Pancreas (tissue), 10 donors: ENCODE data around the gene KIAA0825. TPM values are rescaled to one million over a fixed set of nuclear protein-coding genes. Genes with fewer than 3 reads are reported as not detected.

Experiments
- ATAC-seq, 4 donors: fragments of 200-7000 bp; cut with Tn5 transposase; one replicate each; pipeline versions ENCODE4 v1.8.0 to v1.9.1; 2020; ENCODE audit warnings: mild to moderate bottlenecking in 4 of 4, moderate library complexity in 4 of 4
- DNase-seq, 6 donors: peaks; one replicate each; pipeline ENCODE4 v3.0.0-alpha.2; 2020
- FAIRE-seq: peaks from 2 replicates; lab custom pipeline; 2012; peaks lifted over from hg19 to GRCh38; lab: Jason Lieb, UNC
- H3K27ac ChIP-seq, 4 donors: fragments of 200-600 bp; sonication (generic); 1 replicate in 3 of 4; 2 replicates in 1 of 4; pipeline versions ENCODE4 v1.5.0 to v1.8.0; 2020
- H3K27me3 ChIP-seq, 4 donors: fragments of 200-600 bp; one replicate each; pipeline ENCODE4 v1.8.0; 2021
- H3K36me3 ChIP-seq, 3 donors: fragments of 200-600 bp; sonication (generic) in 1 of 3; one replicate each; pipeline versions ENCODE4 v1.5.0 to v1.8.0; 2020 to 2021
- H3K4me1 ChIP-seq, 3 donors: fragments of 200-600 bp; one replicate each; pipeline ENCODE4 v1.8.0; 2021
- H3K4me3 ChIP-seq, 4 donors: fragments of 200-600 bp; sonication (generic) in 2 of 4; one replicate each; pipeline versions ENCODE4 v1.5.0 to v1.8.0; 2020 to 2021
- H3K9me3 ChIP-seq, 4 donors: fragments of 200-600 bp; one replicate each; pipeline ENCODE4 v1.8.0; 2021
- CTCF ChIP-seq, 4 donors: fragments of 200-600 bp; sonication (generic) in 3 of 4; IDR thresholded peaks; one replicate each; pipeline versions ENCODE4 v1.5.0 to v1.8.0; 2021; ENCODE audit warnings: antibody characterized with exemption in 4 of 4
- WGBS, 2 donors: extraction: QIAGEN DNeasy Blood & Tissue Kit; methylation state at CpG; one replicate each; pipeline ENCODE4 v1.1.7; 2013; 5-methylcytosine and 5-hydroxymethylcytosine counted together
- intact Hi-C, 3 donors: fragments of 100-400 bp; cut with DNase I; formaldehyde crosslinking; loops; one replicate each; pipeline versions ENCODE4 v1.11.1 to v1.14.2; 2022
- polyA plus RNA-seq, 2 donors: library from polyadenylated mRNA; stranded (reverse); fragments of 200-250 nt; gene quantifications; one replicate each; pipeline ENCODE4 v1.2.3, GENCODE V29; 2013
- total RNA-seq, 6 donors: library from RNA; stranded (reverse); fragmentation: NEBNext Ultra II Directional in 4 of 6; extraction: Animal tissue kit (Norgen Biotek cat#: 25700) in 4 of 6; gene quantifications; one replicate each; pipeline versions ENCODE4 v1.2.1 to v1.2.4, GENCODE V29; 2021 to 2023
- donor health status: healthy with polysubstance abuse.
- donor health status: DM: no; HTN: no; CAD: no; lungs with moderate emphysema.
- donor health status: DM: no; HTN: no; CAD: no.
- donor health status: control.
- donor health status: control.
- donor health status: Bipolar disorder and iron deficiency.
- donor health status: DM: yes; HTN: yes; CAD: no.
- donor health status: DM: no; HTN: no; CAD: no.
- donor health status: DM: no; HTN: no; CAD: no.
- donor health status: DM: yes; HTN: yes; CAD: no.

Gene KIAA0825
- total and polyA plus RNA-seq, 8 donors: 0.33 to 3.1 (median 2.0) TPM

DNA sequence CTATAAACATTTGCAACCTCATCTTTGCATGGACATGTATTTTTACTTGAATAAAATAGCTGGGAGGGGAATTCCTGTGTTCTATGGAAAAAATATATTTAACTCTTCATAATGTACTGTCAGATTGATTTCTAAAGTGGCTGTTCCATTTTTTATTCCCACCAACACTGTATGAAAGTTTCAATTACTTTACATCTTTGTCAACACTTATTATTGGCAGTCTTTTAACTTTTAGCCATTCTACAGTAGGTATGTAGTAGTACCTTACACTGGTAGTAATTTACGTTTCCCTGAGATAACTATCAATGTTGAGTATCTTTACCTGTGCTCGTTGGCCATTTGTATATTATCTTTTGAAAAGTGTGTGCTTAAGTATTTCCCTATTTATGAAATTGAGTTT is 429.7 kb downstream of the KIAA0825 start:
- no peaks in the 10 kb centered on the region for H3K9me3 ChIP-seq
- no peak overlapping the region for H3K27ac ChIP-seq
- FAIRE-seq: no peak
- H3K36me3 ChIP-seq: no peaks in the 10 kb centered on the region
- no peak for ATAC-seq
- intact Hi-C loops: no loop called here
- H3K4me1 ChIP-seq: no peaks in the 10 kb centered on the region
- H3K4me3 ChIP-seq: no peak overlapping the region
- no peaks in the 10 kb centered on the region for H3K27me3 ChIP-seq
- WGBS, 2 donors: 68 to 86% methylated on average over 2 of the region's 2 CpGs
- TF ChIP-seq CTCF (IDR thresholded peaks at IDR 0.05): no peak
- no peak for DNase-seq

DNA sequence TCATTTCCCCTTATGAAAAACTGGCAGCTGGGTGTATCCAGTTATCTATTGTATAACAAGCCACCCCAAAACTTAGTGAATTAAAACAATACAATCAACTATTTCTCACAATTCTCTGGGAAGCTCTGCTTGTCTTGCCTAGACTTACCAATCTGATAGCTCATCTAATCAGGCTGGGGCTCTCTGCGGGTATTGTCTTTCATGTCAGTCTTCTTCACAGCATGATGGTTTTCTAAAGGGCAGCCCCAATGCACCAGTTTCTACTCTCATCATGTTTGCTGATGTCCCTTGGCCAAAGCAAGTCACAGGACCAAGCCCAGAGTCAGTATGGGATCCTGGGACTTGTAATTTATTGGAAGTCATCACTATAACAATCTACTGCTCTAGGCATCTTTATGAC is 433.5 kb downstream of the KIAA0825 start:
- Histone ChIP-seq H3K4me3 (no peak overlapping the region), H3K27me3 (no peaks in the 10 kb centered on the region), H3K36me3 (no peaks in the 10 kb centered on the region), H3K27ac (no peak overlapping the region), H3K4me1 (no peaks in the 10 kb centered on the region), H3K9me3 (no peaks in the 10 kb centered on the region)
- DNase-seq (no peak), ATAC-seq (no peak), FAIRE-seq (no peak)
- intact Hi-C loops: no loop called here
- 74 to 84% methylated on average over 1 of the region's 1 CpG for WGBS, 2 donors
- TF ChIP-seq CTCF (IDR thresholded peaks at IDR 0.05): no peak

DNA sequence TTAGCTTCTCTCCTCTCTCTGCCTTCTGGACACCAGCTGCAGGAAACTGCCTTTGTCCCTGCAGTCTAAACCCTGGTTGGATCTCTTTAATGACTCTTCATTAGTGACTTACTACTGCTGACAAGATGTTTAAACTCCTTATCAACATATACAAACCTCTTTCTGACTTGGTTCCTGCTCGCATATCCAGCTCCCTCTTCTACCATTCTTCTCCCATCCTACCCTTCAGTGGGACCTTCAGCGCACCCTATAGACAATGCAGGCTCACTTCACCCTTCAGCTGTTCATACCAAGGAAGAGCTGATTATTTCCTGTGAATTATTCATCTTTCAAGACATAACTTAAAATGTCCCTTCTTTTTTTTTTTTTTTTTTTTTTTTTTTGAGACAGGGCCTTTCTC is 436.5 kb downstream of the KIAA0825 start:
- intact Hi-C loops: no loop called here
- no peaks in the 10 kb centered on the region for H3K36me3 ChIP-seq
- H3K27me3 ChIP-seq: no peaks in the 10 kb centered on the region
- 65 to 75% methylated on average over 2 of the region's 2 CpGs for WGBS, 2 donors
- no peak for TF ChIP-seq CTCF (IDR thresholded peaks at IDR 0.05)
- ATAC-seq (no peak), DNase-seq (no peak), FAIRE-seq (no peak)
- H3K9me3 ChIP-seq: no peaks in the 10 kb centered on the region
- H3K27ac ChIP-seq: no peak overlapping the region
- H3K4me3 ChIP-seq: no peak overlapping the region
- no peaks in the 10 kb centered on the region for H3K4me1 ChIP-seq

GRCh38 chr5:94180761-94181160 is 437.6 kb downstream of the KIAA0825 start:
- Histone ChIP-seq H3K4me1 (no peaks in the 10 kb centered on the region), H3K9me3 (no peaks in the 10 kb centered on the region), H3K27me3 (no peaks in the 10 kb centered on the region), H3K4me3 (no peak overlapping the region), H3K36me3 (no peaks in the 10 kb centered on the region), H3K27ac (no peak overlapping the region)
- ATAC-seq: no peak
- TF ChIP-seq CTCF (IDR thresholded peaks at IDR 0.05): no peak
- intact Hi-C loops: no loop called here
- FAIRE-seq: no peak
- DNase-seq: no peak

DNA sequence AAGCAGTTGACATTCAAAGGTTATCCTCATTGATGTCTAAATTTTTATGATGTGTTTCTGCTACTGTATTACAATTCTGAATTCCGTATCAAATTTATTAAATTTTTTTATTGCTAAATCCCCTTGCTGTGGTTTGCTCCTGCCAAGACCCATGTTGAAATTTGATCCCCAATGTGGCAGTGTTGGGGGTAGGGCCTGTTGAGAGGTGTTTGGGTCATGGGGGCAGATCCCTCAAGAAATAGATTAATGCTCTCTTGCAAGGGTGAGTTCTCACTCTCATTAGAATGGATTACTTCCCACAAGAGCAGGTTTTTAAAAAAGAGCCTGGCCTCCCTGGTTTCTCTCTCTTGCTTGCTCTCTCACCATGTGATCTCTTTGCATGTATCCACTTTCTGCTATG is 442.5 kb downstream of the KIAA0825 start:
- 83 to 92% methylated on average over 1 of the region's 1 CpG for WGBS, 2 donors
- FAIRE-seq (no peak), DNase-seq (no peak), ATAC-seq (no peak)
- Histone ChIP-seq H3K36me3 (no peaks in the 10 kb centered on the region), H3K4me1 (no peaks in the 10 kb centered on the region), H3K9me3 (no peaks in the 10 kb centered on the region), H3K27ac (no peak overlapping the region), H3K4me3 (no peak overlapping the region), H3K27me3 (no peaks in the 10 kb centered on the region)
- intact Hi-C loops: no loop called here
- TF ChIP-seq CTCF (IDR thresholded peaks at IDR 0.05): no peak
